Ishikawa (cell line): ENCODE results near the gene ELMO1.
A peak's percentile ranks its signal among the peaks of the same experiment; 100 is the strongest.

Experiments
- CEBPB ChIP-seq: IDR thresholded peaks from 2 replicates; pipeline ENCODE4 v1.6.1; 2012
- CREB1 ChIP-seq: IDR thresholded peaks from 2 replicates; pipeline ENCODE4 v1.6.1; 2012; ENCODE audit warnings: low read depth
- EGR1 ChIP-seq: IDR thresholded peaks from 2 replicates; pipeline ENCODE4 v1.6.1; 2012
- EP300 ChIP-seq: IDR thresholded peaks from 2 replicates; pipeline ENCODE4 v1.6.1; 2012; ENCODE audit warnings: borderline replicate concordance
- FOXM1 ChIP-seq: IDR thresholded peaks from 2 replicates; pipeline ENCODE4 v1.6.1; 2012; ENCODE audit warnings: low read depth, borderline replicate concordance
- NFIC ChIP-seq: IDR thresholded peaks from 2 replicates; pipeline ENCODE4 v1.6.1; 2012
- RAD21 ChIP-seq: IDR thresholded peaks from 2 replicates; pipeline ENCODE4 v1.6.1; 2012; ENCODE audit warnings: low read depth
- TAF1 ChIP-seq: IDR thresholded peaks from 2 replicates; pipeline ENCODE4 v1.6.1; 2012; ENCODE audit warnings: low read depth, mild to moderate bottlenecking
- TCF12 ChIP-seq: IDR thresholded peaks from 2 replicates; pipeline ENCODE4 v1.6.1; 2012; ENCODE audit warnings: low read depth
- TEAD4 ChIP-seq: IDR thresholded peaks from 2 replicates; pipeline ENCODE4 v1.6.1; 2012
- YY1 ChIP-seq: IDR thresholded peaks from 2 replicates; pipeline ENCODE4 v1.6.1; 2012; ENCODE audit warnings: low read depth
- ZBTB7A ChIP-seq: IDR thresholded peaks from 2 replicates; pipeline ENCODE4 v1.6.1; 2012; ENCODE audit warnings: low read depth
- TF ChIP-seq, protein P1 (sequence below): IDR thresholded peaks from 2 replicates; pipeline ENCODE4 v1.6.1; 2012
- TF ChIP-seq, protein P2 (sequence below): IDR thresholded peaks from 2 replicates; pipeline ENCODE4 v1.6.1; 2012; ENCODE audit warnings: low read depth, mild to moderate bottlenecking
- TF ChIP-seq, protein P3 (sequence below): IDR thresholded peaks from 2 replicates; pipeline ENCODE4 v1.6.1; 2012

The ELMO1 gene

DNA sequence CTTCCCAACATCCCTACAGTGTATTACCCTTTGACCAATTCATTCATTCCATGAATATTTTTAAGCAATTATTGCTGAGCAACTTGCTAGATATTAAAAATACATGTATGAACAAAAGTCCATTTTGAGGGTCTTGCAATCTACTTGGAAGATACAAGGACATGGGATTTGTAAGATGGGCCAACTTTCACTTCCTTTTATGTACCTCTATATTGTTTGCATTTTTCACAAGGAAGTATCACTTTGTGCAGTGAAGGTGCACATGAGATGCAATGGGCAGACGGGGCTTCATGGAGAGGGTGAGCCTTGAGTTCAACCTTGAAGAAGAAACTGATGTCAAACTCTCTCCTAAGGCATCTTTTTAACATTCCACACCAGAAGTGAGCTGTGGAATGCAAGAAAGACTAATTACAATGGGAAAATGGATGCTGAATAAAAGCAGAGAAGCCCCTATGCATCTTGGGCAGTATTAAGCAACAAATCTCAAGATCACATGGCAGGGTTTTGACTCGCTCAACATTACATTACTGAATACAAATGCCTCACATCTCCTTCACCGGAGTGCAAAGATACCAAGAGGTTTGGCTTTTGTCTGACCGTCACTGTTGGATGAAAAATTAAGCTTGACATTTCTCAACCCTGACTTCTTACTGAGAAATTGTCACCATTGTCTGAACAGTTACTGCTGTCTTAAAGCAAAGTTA is 341.5 kb downstream of the ELMO1 start:
- TF ChIP-seq, protein P1, sequence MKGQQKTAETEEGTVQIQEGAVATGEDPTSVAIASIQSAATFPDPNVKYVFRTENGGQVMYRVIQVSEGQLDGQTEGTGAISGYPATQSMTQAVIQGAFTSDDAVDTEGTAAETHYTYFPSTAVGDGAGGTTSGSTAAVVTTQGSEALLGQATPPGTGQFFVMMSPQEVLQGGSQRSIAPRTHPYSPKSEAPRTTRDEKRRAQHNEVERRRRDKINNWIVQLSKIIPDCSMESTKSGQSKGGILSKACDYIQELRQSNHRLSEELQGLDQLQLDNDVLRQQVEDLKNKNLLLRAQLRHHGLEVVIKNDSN, result no peak
- TF ChIP-seq TCF12, result no peak
- no peak for TF ChIP-seq EGR1
- no peak for TF ChIP-seq RAD21
- TF ChIP-seq NFIC, result no peak
- TF ChIP-seq, protein P2, sequence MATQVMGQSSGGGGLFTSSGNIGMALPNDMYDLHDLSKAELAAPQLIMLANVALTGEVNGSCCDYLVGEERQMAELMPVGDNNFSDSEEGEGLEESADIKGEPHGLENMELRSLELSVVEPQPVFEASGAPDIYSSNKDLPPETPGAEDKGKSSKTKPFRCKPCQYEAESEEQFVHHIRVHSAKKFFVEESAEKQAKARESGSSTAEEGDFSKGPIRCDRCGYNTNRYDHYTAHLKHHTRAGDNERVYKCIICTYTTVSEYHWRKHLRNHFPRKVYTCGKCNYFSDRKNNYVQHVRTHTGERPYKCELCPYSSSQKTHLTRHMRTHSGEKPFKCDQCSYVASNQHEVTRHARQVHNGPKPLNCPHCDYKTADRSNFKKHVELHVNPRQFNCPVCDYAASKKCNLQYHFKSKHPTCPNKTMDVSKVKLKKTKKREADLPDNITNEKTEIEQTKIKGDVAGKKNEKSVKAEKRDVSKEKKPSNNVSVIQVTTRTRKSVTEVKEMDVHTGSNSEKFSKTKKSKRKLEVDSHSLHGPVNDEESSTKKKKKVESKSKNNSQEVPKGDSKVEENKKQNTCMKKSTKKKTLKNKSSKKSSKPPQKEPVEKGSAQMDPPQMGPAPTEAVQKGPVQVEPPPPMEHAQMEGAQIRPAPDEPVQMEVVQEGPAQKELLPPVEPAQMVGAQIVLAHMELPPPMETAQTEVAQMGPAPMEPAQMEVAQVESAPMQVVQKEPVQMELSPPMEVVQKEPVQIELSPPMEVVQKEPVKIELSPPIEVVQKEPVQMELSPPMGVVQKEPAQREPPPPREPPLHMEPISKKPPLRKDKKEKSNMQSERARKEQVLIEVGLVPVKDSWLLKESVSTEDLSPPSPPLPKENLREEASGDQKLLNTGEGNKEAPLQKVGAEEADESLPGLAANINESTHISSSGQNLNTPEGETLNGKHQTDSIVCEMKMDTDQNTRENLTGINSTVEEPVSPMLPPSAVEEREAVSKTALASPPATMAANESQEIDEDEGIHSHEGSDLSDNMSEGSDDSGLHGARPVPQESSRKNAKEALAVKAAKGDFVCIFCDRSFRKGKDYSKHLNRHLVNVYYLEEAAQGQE, result no peak
- no peak for TF ChIP-seq YY1
- TF ChIP-seq, protein P3, sequence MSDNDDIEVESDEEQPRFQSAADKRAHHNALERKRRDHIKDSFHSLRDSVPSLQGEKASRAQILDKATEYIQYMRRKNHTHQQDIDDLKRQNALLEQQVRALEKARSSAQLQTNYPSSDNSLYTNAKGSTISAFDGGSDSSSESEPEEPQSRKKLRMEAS, result no peak
- no peak for TF ChIP-seq FOXM1
- no peak for TF ChIP-seq TEAD4

DNA sequence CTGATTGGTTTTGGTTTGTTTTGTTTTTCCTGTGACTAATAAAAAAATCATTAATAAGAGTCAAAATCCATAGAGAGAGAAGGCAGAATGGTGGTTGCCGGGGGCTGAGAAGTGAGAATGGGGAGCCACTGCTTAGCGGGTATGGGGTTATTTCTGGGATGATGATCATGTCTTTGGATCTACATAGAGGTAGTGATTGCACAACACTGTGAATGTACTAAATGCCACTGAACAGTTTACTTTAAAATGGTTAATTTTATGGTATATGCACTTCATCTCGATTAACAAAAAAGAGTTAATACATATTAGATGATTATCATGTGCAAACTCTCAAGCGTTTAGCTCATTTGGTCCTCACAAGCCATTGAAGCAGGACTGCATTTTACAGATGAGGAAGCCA is 342.9 kb downstream of the ELMO1 start:
- TF ChIP-seq, protein P1, result no peak
- TF ChIP-seq TAF1 (no peak), CEBPB (no peak), TCF12 (no peak), NFIC (no peak), EP300 (no peak), CREB1 (no peak), RAD21 (no peak)

DNA sequence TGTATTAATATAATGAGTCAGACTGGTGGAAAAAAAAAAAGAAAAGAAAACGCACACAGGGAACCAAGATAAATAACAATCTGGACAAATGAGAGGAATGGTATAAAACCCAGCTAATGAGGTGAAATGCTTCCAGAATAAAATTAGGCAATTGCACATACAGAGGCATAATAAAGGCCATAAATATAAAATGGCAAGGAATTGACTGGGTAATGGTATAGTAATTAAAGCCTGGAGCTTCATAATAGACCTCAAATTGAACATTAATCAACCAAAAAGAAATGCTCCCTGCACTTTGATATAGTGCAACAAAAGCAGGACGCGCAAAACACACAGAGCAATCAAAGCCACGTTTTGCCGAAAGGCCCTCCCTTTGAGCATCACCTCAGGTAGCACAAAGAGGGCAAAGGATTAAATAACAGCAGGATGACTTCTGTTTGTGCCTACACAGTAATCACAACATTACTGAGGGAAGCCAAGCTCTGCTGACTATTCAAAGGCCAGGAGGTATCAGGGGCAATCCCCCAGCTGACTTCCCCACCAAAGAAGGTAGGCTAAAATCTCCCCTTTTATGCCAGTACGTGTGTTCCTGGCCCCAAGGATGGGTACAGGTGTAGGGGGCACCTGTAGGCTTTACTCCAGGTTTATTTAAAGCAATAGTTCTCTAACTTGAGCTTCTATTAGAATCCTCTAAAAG is 343.7 kb downstream of the ELMO1 start:
- TF ChIP-seq ZBTB7A, result no peak
- no peak for TF ChIP-seq CEBPB
- TF ChIP-seq, protein P1, result no peak
- TF ChIP-seq YY1, result no peak
- no peak for TF ChIP-seq TAF1
- no peak for TF ChIP-seq NFIC
- no peak for TF ChIP-seq TCF12
- no peak for TF ChIP-seq CREB1
- TF ChIP-seq, protein P3, result no peak
- no peak for TF ChIP-seq EGR1
- no peak for TF ChIP-seq TEAD4

DNA sequence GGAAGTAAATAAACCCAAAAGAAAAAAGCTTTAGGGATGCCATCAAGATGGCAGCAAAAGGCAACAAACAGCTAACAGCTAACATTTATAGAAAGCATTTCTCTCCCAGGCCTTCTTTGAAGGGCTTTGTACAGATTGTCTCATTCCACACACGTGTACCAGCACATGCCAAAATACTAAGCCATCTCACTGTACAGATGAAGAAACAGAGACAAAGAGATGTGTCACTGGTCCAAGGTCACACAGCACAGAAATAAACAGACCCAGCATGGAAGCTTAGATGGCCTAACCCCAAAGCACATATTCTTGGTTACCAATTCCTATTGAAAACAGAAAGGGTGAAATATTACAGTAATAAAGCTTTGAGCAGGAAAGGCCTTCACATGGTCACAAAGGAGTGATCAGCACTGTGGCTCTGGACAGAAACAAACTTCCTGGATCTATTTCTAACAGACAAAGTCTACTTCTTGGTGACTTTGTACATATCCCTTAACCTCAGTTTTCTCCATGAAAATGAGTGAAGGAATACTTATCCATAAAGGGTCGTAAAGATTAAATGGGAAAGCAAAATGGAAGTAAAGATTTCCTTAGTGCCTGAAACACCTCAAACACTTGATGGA is 346.0 kb downstream of the ELMO1 start:
- TF ChIP-seq, protein P2, result peak; percentile 27; the same call in 1 of the 2 replicates
- no peak for TF ChIP-seq TEAD4
- TF ChIP-seq, protein P1, result no peak

DNA sequence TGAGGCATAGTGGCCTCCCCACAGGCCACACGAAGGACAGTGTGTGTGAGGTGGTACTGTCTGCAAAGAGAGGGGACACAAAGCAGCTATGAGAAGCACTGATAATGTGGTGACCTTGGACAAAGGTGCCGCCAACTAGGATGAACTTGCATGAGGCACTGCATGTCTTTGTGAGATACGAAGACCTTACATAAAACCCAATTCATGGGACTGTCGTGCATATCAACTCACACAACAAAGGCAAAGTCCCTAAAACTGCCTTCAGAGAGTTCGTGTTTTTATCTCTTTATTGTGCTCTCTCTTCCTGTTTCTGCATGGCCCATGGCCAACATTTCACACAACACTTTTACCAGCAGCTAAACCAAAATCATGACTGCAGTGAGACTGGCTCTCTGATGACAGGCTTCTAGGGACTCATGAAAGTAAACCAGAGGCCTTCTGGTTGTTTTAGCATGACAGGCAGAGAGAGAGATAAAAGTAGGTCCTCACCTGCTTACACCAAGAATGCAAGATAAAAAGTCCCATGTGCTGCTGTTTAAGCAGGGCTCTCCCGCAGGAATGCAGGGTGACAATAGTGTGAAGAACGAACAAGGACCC is 347.8 kb downstream of the ELMO1 start:
- no peak for TF ChIP-seq TCF12
- no peak for TF ChIP-seq NFIC
- no peak for TF ChIP-seq TEAD4
- TF ChIP-seq, protein P3, result no peak
- TF ChIP-seq, protein P2, result no peak
- TF ChIP-seq FOXM1, result no peak
- no peak for TF ChIP-seq TAF1
- TF ChIP-seq RAD21, result no peak
- no peak for TF ChIP-seq EP300
- TF ChIP-seq EGR1, result no peak
- TF ChIP-seq YY1, result no peak
- no peak for TF ChIP-seq ZBTB7A
- no peak for TF ChIP-seq CREB1
- TF ChIP-seq, protein P1, result no peak
